Transverse colon (tissue), 4 donors: ENCODE results near the gene SLC2A5. TPM values are rescaled to one million over a fixed set of nuclear protein-coding genes. Genes with fewer than 3 reads are reported as not detected.
A peak's percentile ranks its signal among the peaks of the same experiment; 100 is the strongest.

Experiments used
- DNase-seq: peaks from one replicate; pipeline ENCODE4 v3.0.0-alpha.2; 2019
- H3K27ac ChIP-seq, 4 donors: fragments of 200-600 bp; sonication (generic); 2 replicates each; pipeline ENCODE4 v1.5.1; 2016 to 2018; ENCODE audit warnings: inconsistent platforms in 4 of 4
- H3K27me3 ChIP-seq: fragments of 200-600 bp; sonication (generic); 2 replicates; pipeline ENCODE4 v1.5.1; 2017; ENCODE audit warnings: inconsistent platforms
- H3K36me3 ChIP-seq, 4 donors: fragments of 200-600 bp; sonication (generic); 2 replicates each; pipeline ENCODE4 v1.5.1; 2017 to 2019; ENCODE audit warnings: inconsistent platforms in 4 of 4
- H3K4me1 ChIP-seq, 4 donors: fragments of 200-600 bp; sonication (generic); 2 replicates each; pipeline ENCODE4 v1.5.1; 2017 to 2020; ENCODE audit warnings: inconsistent platforms in 4 of 4
- H3K4me3 ChIP-seq, 4 donors: fragments of 200-600 bp; sonication (generic); 1 replicate in 1 of 4; 2 replicates in 3 of 4; pipeline versions ENCODE4 v1.5.1 to v1.6.1; 2017 to 2019; ENCODE audit warnings: inconsistent platforms in 4 of 4
- H3K9me3 ChIP-seq, 2 donors: fragments of 200-600 bp; sonication (generic); 2 replicates each; pipeline ENCODE4 v1.5.1; 2017 to 2019; ENCODE audit warnings: inconsistent platforms in 2 of 2
- CTCF ChIP-seq, 5 experiments: fragments of 200-600 bp in 3 of 5; fragments of 450-650 bp in 2 of 5; sonication (generic) in 3 of 5; IDR thresholded peaks; 1 replicate in 2 of 5; 2 replicates in 3 of 5; pipeline ENCODE4 v1.5.1; 2016 to 2017; ENCODE audit warnings: antibody characterized with exemption in 5 of 5, inconsistent platforms in 3 of 5, mild to moderate bottlenecking in 2 of 5, moderate library complexity in 1 of 5
- EP300 ChIP-seq: sonication (generic); formaldehyde crosslinking; IDR thresholded peaks from one replicate; pipeline ENCODE4 v1.6.1; 2017; ENCODE audit warnings: antibody characterized with exemption, low read depth
- POLR2A ChIP-seq: fragments of 450-650 bp; IDR thresholded peaks from one replicate; pipeline ENCODE4 v1.6.1; 2016; ENCODE audit warnings: antibody characterized with exemption, mild to moderate bottlenecking, moderate library complexity
- POLR2AphosphoS5 ChIP-seq, 3 donors: sonication (generic); formaldehyde crosslinking; IDR thresholded peaks; one replicate each; pipeline ENCODE4 v1.6.1; 2016; ENCODE audit warnings: antibody characterized with exemption in 3 of 3
- WGBS, 2 donors: methylation state at CpG; one replicate each; pipeline ENCODE4 v1.1.5; 2018; ENCODE audit warnings: low coverage in 1 of 2; 5-methylcytosine and 5-hydroxymethylcytosine counted together
- in situ Hi-C, 4 donors: fragments of 200-750 bp; cut with MboI; loops; one replicate each; pipeline versions ENCODE4 v1.15.0 to v1.15.1; 2017; ENCODE audit warnings: low sequenced_read_pairs in 3 of 4, low pct_ligation_motif_present in 1 of 4, low pct_unique_long_range_greater_than_20kb in 1 of 4
- intact Hi-C: fragments of 100-400 bp; cut with DNase I; formaldehyde crosslinking; loops from one replicate; pipeline ENCODE4 v1.15.1; 2023; ENCODE audit warnings: low total_unique reads
- total RNA-seq, 4 donors: library from RNA; depleted of rRNA; stranded (reverse); fragments of >200 nt; gene quantifications; one replicate each; pipeline ENCODE4 v1.1.0, GENCODE V29; 2016

Gene SLC2A5
- total RNA-seq, 4 donors from 2014 or later, result 5.9 to 21.3 (median 13.3) TPM

- peaks cover 8 to 25% (median 14%) of the 10 kb centered on the region in 4 donors for H3K4me1 ChIP-seq
- TF ChIP-seq CTCF (IDR thresholded peaks at IDR 0.05) (no peak), EP300 (no peak), POLR2AphosphoS5 (IDR thresholded peaks at IDR 0.05) (no peak), POLR2A (no peak)
These were observed 8.0 kb downstream of the SLC2A5 start for GRCh38 chr1:9061252-9061960.

DNA sequence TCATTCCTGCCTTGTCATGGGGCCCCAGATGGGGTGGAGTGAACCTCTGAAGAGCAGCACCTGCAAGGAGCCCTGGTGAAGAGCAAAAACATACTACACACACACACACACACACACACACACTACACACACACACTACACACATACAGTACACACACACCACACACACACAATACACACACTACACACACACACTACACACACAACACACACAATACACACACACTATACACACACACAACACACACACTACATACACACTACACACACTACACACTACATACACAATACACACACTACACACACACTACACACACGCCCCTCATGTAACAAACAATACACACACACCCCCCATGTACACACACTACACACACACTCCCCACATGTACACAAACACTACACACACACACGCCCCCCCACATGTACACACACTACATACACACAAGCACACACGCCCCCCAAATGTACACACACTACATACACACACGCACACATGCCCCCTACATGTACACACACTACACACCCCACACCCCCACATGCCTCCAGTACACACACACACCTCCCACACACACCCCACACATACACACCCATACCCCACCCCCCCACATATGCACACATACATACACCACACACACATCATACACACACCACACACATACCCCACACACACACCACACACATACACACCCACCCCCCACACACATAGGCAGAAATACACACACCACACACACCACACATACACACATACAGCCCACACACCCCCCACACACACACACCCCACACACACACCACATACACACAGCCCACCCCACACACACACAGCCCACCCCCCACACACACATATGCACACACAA is 9.3 kb downstream of the SLC2A5 start:
- intact Hi-C loops (no loop called here), in situ Hi-C loops (no loop called here)
- TF ChIP-seq POLR2A (no peak), POLR2AphosphoS5 (IDR thresholded peaks at IDR 0.05) (no peak), CTCF (IDR thresholded peaks at IDR 0.05) (no peak), EP300 (no peak)
- H3K4me1 ChIP-seq, result peaks cover 8 to 21% (median 11%) of the 10 kb centered on the region in 4 donors
- no peaks in the 10 kb centered on the region for H3K27me3 ChIP-seq
- no peaks in the 10 kb centered on the region for H3K36me3 ChIP-seq
- H3K27ac ChIP-seq, result no peak overlapping the region
- WGBS, 2 donors, result 80 to 81% methylated on average over 1 to 4 of the region's 4 CpGs
- H3K9me3 ChIP-seq, result no peaks in the 10 kb centered on the region
- DNase-seq, result no peak
- H3K4me3 ChIP-seq, result no peak overlapping the region

More at GRCh38 chr1:9061252-9061960, 8.0 kb downstream of the SLC2A5 start:
- Histone ChIP-seq H3K27ac (no peak overlapping the region), H3K36me3 (no peaks in the 10 kb centered on the region), H3K9me3 (no peaks in the 10 kb centered on the region), H3K4me3 (no peak overlapping the region), H3K27me3 (no peaks in the 10 kb centered on the region)
- in situ Hi-C loops, result no loop called here
- 33 to 73% methylated on average over 3 to 6 of the region's 6 CpGs for WGBS, 2 donors
- no peak for DNase-seq
- intact Hi-C loops, result no loop called here

DNA sequence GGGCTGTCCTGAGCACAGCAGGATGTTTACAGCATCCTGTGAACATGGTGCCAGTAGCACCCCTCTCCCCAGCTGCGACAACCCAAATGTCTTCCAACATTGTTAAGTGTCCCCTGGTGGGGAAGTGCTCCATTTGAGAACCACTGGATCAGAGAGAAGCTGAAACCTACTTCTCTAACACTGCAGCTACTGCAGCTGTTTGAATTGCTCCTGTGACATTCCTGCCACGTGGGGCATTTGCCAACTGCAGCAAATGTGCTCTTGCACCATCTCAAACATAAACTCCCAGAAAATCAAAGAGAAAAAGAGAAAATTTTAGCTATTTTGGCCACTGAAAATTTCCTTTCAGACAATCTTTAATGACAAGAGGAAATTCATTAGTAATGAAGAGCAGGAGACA is 11.0 kb downstream of the SLC2A5 start:
- intact Hi-C loops (no loop called here), in situ Hi-C loops (no loop called here)
- H3K4me1 ChIP-seq, result peaks cover 0 to 11% (median 5%) of the 10 kb centered on the region in 4 donors
- H3K36me3 ChIP-seq, result no peaks in the 10 kb centered on the region
- no peak for DNase-seq
- no peaks in the 10 kb centered on the region for H3K9me3 ChIP-seq
- no peak for TF ChIP-seq POLR2A
- TF ChIP-seq EP300, result no peak
- peak in 2 of 5 experiments; percentile 17 to 34 for TF ChIP-seq CTCF (IDR thresholded peaks at IDR 0.05)
- no peak for TF ChIP-seq POLR2AphosphoS5 (IDR thresholded peaks at IDR 0.05)
- H3K27me3 ChIP-seq, result no peaks in the 10 kb centered on the region
- H3K27ac ChIP-seq, result no peak overlapping the region
- WGBS, 2 donors, result 80% methylated on average over 1 to 2 of the region's 2 CpGs
- H3K4me3 ChIP-seq, result no peak overlapping the region

DNA sequence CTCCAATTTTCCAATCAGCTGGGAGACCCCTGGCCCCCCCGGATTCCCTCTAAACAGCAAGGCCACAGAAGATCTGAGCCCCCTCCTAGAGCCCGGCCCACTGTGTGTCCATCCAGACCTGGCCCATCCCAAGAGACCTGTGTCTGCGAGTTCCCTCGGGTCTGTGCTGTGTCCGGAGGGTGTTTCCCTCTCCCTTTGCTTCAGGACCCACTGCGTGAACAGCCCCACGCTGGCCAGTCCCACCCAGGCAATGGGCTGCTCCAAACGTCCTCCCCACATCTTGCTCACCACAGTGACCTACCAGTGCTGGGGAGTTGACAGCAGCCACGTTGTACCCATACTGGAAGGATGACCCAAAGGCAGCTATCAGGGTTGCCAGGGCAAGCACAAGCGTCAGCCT is 11.6 kb downstream of the SLC2A5 start:
- Histone ChIP-seq H3K36me3 (no peaks in the 10 kb centered on the region), H3K27ac (no peak overlapping the region), H3K4me1 (peaks cover 0 to 11% (median 5%) of the 10 kb centered on the region in 4 donors), H3K4me3 (no peak overlapping the region), H3K27me3 (no peaks in the 10 kb centered on the region), H3K9me3 (no peaks in the 10 kb centered on the region)
- WGBS, 2 donors, result 92 to 100% methylated on average over 2 to 9 of the region's 10 CpGs
- TF ChIP-seq POLR2A, result no peak
- TF ChIP-seq POLR2AphosphoS5 (IDR thresholded peaks at IDR 0.05), result no peak
- no peak for TF ChIP-seq EP300
- TF ChIP-seq CTCF (IDR thresholded peaks at IDR 0.05), result no peak
- intact Hi-C loops, result no loop called here
- in situ Hi-C loops, result no loop called here
- DNase-seq, result no peak
